ENCODE results near the gene PARP3.

- TF ChIP-seq CTCF (IDR thresholded peaks at IDR 0.05) (no peak), POLR2A (IDR thresholded peaks at IDR 0.05) (no peak)
Observed at GRCh38 chr3:51904034-51904823, 37.9 kb upstream of the PARP3 start.
